ENCODE results near the gene MAP6.

DNA sequence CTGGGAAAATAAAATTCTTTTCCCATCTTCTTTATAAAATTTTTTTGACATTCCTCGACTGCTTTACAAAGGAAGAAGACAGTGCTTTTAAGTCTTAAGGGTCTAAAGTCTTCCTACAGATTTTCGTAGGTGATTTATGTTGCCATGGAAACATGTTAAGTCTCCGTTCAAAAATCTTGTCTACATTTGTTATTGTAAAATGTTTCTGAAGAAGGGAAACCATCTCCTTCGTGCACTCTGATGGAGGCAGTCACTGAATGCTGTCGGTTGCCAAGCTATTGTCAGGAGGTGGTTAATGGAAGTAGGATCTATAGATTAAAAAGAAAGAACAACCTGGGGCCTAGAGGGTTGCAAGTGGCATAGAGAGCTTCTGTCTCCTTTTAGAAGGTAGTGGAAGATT lies 52.6 kb downstream of the MAP6 start:
- TF ChIP-seq, protein P1, sequence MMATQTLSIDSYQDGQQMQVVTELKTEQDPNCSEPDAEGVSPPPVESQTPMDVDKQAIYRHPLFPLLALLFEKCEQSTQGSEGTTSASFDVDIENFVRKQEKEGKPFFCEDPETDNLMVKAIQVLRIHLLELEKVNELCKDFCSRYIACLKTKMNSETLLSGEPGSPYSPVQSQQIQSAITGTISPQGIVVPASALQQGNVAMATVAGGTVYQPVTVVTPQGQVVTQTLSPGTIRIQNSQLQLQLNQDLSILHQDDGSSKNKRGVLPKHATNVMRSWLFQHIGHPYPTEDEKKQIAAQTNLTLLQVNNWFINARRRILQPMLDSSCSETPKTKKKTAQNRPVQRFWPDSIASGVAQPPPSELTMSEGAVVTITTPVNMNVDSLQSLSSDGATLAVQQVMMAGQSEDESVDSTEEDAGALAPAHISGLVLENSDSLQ (IDR thresholded peaks at IDR 0.05): no peak
- no peak for TF ChIP-seq HDGF (IDR thresholded peaks at IDR 0.05; ENCODE audit: borderline replicate concordance)
